Measurements from ENCODE around the gene BORCS5.
"Not testable (repeated sequence)": the region's sequence is repeated elsewhere in the genome, so short reads cannot be mapped to it uniquely, and the experiment has no call there.

BORCS5 gene

GRCh38 chr12:12396694-12397093 lies 39.8 kb downstream of the BORCS5 start:
- no peak for DNase-seq

- no peak for DNase-seq
Observed at GRCh38 chr12:12397184-12397583, 40.3 kb downstream of the BORCS5 start.

GRCh38 chr12:12398026-12398859 lies 41.4 kb downstream of the BORCS5 start:
- DNase-seq, result no peak

GRCh38 chr12:12399161-12399560 lies 42.3 kb downstream of the BORCS5 start:
- DNase-seq, result no peak

GRCh38 chr12:12399776-12400305 lies 43.0 kb downstream of the BORCS5 start:
- no peak for DNase-seq

GRCh38 chr12:12400793-12401192 lies 43.9 kb downstream of the BORCS5 start:
- no peak for DNase-seq

- no peak for DNase-seq
Observed at GRCh38 chr12:12403264-12404248, 46.7 kb downstream of the BORCS5 start.

- DNase-seq, result no peak
Observed at GRCh38 chr12:12404297-12404696, 47.4 kb downstream of the BORCS5 start.

GRCh38 chr12:12405882-12406281 lies 49.0 kb downstream of the BORCS5 start:
- DNase-seq, result no peak

- DNase-seq, result no peak
Observed at GRCh38 chr12:12406762-12407161, 49.9 kb downstream of the BORCS5 start.

- DNase-seq, result no peak
Observed at GRCh38 chr12:12408265-12408690, 51.4 kb downstream of the BORCS5 start.

- not testable (repeated sequence) for DNase-seq
Observed at GRCh38 chr12:12409337-12409736, 52.5 kb downstream of the BORCS5 start.

- no peak for DNase-seq
Observed at GRCh38 chr12:12415886-12416285, 59.0 kb downstream of the BORCS5 start.

- not testable (repeated sequence) for DNase-seq
Observed at GRCh38 chr12:12419165-12419564, 62.3 kb downstream of the BORCS5 start.

- DNase-seq, result no peak
Observed at GRCh38 chr12:12423367-12423766, 66.5 kb downstream of the BORCS5 start.

GRCh38 chr12:12425001-12425400 lies 68.1 kb downstream of the BORCS5 start:
- no peak for DNase-seq

GRCh38 chr12:12425616-12426015 lies 68.7 kb downstream of the BORCS5 start:
- DNase-seq, result no peak

- DNase-seq, result no peak
Observed at GRCh38 chr12:12427568-12427967, 70.7 kb downstream of the BORCS5 start.

GRCh38 chr12:12428047-12428446 lies 71.2 kb downstream of the BORCS5 start:
- no peak for DNase-seq

GRCh38 chr12:12428961-12429657 lies 72.2 kb downstream of the BORCS5 start:
- no peak for DNase-seq

GRCh38 chr12:12432364-12432763 lies 75.5 kb downstream of the BORCS5 start:
- no peak for DNase-seq

GRCh38 chr12:12433203-12433731 lies 76.4 kb downstream of the BORCS5 start:
- no peak for DNase-seq

Data from activated gamma-delta T cell (primary cell).